Stimulated activated CD4-positive, alpha-beta T cell treated with anti-CD3 and anti-CD28 coated beads, Interleukin-1b, Interleukin-23, amount 100 ng/mL, for 24 hours (primary cell): ENCODE measurements around the gene USP25.
"Not testable (repeated sequence)": the region's sequence is repeated elsewhere in the genome, so short reads cannot be mapped to it uniquely, and the experiment has no call there.

Experiments
- DNase-seq, 4 experiments: peaks; one replicate each; pipeline ENCODE4 v3.0.0-alpha.2; 2020; ENCODE audit warnings: low read depth in 4 of 4, low spot score in 1 of 4

USP25 gene

GRCh38 chr21:15732290-15732995, 2.7 kb downstream of the USP25 start:
- DNase-seq: no peak

DNA sequence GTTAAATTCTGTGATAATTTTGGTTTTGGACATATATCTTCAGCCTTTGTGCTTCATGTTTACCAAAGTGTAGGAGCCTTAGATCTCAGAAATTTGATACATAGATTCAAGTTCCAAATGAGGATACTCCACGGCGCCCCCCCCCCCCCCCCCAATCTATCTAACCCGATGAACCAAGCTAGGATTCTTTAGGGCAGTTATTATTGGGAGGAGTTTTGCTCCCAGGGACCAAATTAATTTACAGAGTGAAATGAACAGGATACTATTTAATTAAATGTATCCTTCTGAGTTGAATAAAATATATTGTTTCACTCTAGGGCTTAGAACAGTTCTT, 3.2 kb downstream of the USP25 start:
- DNase-seq: no peak

- DNase-seq: no peak
Measured at GRCh38 chr21:15735409-15735808, 5.6 kb downstream of the USP25 start.

DNA sequence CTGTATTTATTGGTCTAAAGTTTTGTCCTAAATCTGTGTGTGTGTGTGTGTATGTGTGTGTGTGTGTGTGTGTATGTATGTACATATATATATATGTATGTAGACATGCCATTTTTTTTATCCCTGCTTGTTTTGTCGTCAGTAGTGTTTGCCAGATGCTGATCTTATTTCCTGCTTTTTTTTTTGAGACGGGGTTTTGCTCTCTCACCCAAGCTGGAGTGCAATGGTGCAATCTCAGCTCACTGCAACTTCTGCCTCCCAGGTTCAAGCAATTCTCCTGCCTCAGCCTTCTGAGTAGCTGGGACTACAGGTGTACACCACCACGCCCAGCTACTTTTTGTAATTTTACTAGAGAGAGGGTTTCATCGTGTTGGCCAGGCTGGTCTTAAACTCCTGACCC, 6.1 kb downstream of the USP25 start:
- not testable (repeated sequence) for DNase-seq

DNA sequence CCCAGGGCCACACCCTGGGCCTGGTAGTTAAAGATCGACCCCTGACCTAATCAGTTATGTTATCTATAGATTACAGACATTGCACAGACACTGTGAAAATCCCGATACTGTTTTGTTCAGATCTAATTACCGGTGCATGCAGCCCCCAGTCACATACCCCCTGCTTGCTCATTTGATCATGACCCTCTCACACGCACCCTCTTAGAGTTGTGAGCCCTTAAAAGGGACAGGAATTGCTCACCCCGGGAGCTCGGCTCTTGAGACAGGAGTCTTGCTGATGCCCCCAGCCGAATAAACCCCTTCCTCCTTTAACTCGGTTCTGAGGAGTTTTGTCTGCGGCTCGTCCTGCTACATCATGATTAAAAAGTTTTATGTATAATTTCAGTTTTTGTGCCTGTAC, 9.0 kb downstream of the USP25 start:
- DNase-seq: not testable (repeated sequence)

GRCh38 chr21:15740383-15740782, 10.6 kb downstream of the USP25 start:
- DNase-seq: no peak

DNA sequence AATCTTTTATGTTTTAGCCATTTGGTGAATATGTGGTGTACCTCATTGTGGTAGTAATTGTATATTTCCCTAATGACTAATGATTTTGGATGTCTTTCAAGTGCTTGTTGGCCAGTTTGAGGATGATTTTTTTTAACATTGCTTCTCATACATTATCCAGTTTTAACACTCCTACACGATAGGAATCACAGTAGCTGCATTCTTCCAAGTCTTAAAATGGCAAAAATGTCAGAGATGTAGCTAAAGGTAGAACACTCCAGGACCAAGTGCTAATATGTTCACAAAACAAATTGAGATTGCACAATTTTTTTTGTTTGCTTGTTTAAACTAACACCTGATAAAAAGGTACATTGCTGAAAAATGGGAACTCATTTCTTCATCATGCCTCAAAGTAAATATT, 11.7 kb downstream of the USP25 start:
- DNase-seq: no peak

- no peak for DNase-seq
Measured at GRCh38 chr21:15742052-15742670, 12.4 kb downstream of the USP25 start.

DNA sequence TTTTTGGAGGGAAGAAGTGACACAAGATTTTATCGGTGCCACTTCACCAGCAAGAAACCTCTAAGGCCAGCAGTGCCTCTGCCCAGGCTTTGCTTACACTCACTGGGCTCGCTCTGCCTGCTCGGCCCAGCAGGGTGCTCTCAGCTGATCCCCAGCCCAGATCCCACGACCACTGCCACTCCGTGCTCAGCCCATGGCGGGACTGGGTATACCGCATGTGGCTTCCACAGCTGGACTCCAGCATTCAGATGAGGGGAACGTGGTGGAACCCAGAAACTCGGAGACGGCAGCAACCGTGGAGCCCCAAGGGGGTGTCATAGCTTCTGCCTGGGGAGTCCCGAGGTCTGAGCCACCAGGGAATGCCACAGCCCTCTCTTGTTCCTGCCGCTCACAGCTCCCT, 12.9 kb downstream of the USP25 start:
- DNase-seq: no peak

DNA sequence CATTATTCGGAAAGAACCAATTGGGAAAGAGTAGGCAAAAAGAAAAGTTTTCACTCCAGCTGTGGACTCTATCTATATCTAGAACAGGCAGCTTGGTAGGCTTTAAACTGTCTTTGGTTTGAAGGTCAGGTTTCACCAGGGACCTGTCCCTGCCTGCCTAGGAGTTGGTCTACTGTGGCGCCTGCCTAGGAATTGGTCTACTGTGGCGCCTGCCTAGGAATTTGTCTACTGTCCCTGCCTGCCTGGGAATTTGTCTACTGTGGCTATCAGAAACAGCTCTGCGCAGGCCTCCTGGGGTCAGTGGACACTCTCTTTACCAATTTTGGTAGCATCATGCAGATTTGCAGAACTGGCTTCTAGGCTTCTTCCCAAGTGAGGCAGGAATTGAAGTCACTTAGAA, 13.8 kb downstream of the USP25 start:
- no peak for DNase-seq

GRCh38 chr21:15744926-15745325, 15.1 kb downstream of the USP25 start:
- no peak for DNase-seq

DNA sequence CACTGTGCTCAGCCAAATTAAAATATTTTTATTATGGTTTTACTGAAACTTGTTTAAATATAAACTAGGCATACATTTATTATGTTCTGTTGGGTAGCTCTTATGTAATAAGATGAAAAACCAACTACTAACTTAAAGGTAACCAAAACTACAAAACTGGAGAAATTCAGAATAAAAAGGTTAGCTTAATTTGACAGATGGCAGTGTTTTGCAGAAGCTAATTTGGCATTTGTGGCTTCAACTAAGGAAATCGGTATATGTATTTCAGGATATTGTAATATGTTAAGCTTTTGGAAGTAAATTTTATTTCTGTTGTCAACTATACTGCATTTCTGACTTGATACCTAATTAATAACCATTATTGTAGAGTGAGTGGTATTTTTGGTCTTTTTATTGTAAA, 18.8 kb downstream of the USP25 start:
- DNase-seq: no peak

DNA sequence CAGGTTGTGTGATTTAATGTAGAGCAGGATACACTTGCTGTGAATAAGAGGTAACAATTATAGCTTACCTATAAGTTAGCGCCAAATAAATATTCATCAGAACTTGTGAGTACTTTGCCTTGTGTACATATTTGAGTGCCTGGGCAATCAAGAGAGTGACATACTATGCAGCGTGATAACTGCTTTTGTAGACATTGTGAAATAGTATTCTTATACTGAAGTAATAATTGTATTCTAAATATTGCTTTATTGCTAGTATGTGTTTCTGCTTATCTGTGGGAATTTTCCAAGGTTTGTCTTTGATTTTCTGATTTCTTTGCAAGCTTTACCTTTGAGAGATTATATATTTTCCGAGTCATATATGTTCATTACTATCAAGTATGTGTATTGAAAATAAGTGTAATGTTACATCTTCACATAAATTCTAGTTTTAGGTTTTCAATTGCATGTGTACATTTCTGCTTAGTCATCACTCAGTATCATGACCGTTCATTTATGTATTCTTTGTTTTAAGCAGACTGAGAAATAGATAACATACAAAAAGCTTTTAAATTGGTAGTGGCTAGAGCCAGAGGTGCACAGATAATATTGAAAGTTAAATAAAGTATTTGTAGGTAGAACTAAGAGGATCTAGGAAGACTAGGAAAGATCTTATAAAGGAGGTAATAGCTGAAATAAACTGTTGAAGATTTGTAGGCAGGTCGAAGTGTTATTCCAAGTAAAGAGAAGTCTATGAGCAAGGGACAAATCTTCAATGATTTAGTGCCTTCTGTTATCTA, 19.5 kb downstream of the USP25 start:
- DNase-seq: no peak

GRCh38 chr21:15749861-15750159, 20.0 kb downstream of the USP25 start:
- DNase-seq: no peak

DNA sequence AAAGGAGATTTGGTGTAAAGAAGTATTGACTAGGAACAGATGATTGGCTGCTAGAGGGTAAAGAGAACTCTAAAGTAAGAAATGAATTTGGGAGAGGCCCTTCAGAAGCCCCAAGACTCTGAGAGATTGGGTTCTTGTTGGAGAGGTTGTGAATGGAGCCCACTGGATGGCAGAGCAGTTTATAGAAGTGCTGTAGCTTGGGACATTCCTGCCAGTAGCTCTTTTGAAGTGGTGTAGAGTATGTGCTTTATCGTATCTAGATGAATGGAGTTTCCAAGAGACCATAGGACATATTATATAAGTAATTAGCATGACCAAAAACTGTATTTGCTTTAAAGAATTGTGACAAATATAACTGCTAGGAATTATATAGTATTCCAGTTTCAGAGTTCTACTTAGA, 21.3 kb downstream of the USP25 start:
- DNase-seq: no peak

DNA sequence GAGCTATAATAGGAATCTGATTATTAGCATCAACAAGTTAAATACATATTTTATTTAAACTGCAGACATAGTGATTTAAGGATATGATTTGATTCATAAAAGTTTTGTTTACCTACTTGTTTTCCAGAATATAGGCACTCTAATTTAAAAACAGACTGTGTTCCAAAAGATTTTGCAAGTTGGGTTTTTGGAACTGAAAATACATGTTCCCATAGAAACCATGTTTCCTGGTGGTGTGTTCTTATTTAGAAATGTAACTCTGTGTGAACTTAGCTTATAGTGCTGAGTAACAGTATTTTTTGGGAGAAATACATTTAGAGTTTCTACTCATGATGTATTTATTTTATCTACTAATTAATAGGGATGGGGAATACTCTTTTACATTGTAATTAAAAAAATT, 21.8 kb downstream of the USP25 start:
- DNase-seq: no peak

DNA sequence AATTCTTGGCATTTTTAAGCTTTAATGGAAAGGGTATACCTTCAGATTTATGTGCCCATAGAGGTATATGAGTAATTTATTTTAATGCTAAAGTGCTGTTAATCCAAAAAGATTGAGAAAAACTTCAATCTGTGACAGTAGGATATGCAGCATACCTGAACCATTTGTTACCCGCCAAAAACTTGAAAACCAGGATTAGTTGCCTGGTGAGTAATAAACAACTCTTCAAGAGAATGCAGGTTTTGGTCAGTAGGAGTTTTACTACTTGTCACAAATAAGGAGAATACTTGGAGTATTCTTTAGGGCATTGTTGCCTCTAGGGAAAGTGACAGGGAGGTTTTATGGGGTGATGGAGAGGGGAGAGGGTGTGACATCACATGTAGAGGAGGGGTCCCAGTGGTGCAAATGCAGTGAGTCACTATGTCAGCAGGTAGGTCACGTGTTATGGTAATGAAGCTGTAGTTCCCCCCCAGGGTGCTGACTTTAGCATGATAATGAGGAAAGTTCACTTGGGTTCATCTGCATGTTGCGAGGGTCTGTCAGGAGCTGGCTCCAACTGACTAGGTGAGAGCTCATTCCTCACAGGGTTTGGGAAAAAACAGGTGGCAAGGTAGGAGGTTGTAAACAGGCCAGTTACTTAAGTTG, 23.1 kb downstream of the USP25 start:
- DNase-seq: no peak

GRCh38 chr21:15753741-15754140, 24.0 kb downstream of the USP25 start:
- DNase-seq: no peak

- no peak for DNase-seq
Measured at GRCh38 chr21:15754640-15755039, 24.9 kb downstream of the USP25 start.

DNA sequence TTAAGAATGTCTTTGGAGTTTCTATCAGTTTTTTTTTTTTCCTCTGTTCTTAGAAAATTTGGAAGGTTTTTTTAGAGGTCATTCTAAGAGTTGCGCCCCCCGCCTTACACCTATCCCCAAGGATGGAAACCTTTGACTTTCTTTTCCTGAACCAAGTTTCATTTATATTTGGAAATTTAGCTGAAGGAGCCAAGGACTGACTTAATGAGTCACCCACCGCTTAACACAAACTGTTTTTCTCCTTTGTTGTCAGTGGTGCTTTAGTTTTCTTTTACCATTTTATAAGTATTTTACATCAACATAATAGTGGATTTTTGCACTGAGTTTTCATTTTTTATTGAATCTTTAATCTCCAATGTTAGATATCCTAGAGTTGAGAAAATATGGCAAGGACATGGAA, 25.3 kb downstream of the USP25 start:
- DNase-seq: no peak

DNA sequence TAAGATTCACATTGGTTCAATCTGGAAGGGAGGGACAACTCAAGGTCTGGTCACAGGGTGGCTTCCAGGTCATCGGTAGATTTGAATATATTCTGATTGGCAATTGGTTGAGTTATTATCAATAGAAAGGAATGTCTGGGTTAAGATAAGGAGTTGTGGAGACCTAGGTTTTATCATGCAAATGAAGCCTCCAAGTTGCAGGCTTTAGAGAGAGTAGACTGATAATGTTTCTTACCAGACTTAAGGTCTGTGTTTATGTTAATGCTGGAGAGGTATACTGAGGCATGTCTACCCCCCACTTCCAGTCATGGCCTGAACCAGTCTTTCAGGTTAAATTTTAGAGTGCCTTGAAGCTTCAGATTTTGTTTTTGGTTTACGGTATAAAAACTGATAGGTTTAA, 29.7 kb downstream of the USP25 start:
- no peak for DNase-seq

- no peak for DNase-seq
Measured at GRCh38 chr21:15761507-15762100, 31.8 kb downstream of the USP25 start.
